SK-N-DZ (cell line): Measurements from ENCODE around the gene NRP2.
A peak's percentile ranks its signal among the peaks of the same experiment; 100 is the strongest.

Source experiments
- DNase-seq: peaks from one replicate; pipeline ENCODE4 v3.0.0-alpha.2; 2015; ENCODE audit warnings: low spot score

Gene NRP2

GRCh38 chr2:205730701-205731582 lies 48.6 kb downstream of the NRP2 start:
- no peak for DNase-seq

GRCh38 chr2:205731583-205731981 lies 49.3 kb downstream of the NRP2 start:
- no peak for DNase-seq

- DNase-seq = peak; percentile 72
Observed at GRCh38 chr2:205732314-205732713, 50.0 kb downstream of the NRP2 start.

GRCh38 chr2:205733082-205733481 lies 50.8 kb downstream of the NRP2 start:
- DNase-seq = peak; percentile 78

GRCh38 chr2:205733648-205734047 lies 51.3 kb downstream of the NRP2 start:
- DNase-seq = peak; percentile 71

- DNase-seq = peak; percentile 30
Observed at GRCh38 chr2:205734436-205735037, 52.2 kb downstream of the NRP2 start.

DNA sequence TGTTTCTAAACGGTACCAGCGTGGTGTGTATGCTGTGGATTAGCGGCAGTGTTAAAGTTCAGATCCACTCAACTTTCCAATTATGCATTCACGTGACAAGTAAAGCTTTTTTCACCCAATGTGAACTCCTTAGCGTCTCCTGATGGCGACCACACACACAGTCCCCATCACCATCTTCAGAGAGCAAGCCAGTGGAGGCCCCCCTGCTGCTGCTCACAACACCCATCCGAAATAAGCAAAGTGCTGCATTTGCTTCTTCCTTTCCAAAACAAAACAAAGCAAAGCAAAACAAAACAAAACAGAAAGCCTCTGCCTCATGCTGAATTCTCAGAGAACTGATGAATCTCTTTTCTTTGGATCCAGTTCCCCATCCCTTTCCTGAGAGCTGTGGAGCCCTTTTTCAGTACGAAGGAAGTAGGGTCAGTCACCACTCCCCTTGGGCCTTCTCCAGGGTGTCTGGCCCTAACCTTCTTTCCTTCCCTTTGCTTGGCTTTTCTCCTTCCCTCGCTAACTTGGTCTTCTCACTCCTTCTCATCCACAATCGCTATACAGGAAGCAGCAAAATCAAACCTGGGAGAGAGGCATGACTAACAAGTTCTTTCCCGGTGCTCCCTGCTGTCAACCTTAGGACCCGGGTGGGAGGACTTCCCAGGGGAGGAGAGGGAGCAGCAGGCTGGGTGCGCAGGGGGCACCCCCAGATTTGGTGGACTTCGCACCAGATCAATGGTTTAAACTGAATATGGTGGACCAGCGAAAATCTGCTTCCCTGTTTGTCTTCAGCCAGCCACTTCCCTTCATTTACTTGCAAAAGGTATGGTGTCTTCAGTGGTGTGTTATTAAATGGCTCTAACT lies 56.0 kb downstream of the NRP2 start:
- no peak for DNase-seq

DNA sequence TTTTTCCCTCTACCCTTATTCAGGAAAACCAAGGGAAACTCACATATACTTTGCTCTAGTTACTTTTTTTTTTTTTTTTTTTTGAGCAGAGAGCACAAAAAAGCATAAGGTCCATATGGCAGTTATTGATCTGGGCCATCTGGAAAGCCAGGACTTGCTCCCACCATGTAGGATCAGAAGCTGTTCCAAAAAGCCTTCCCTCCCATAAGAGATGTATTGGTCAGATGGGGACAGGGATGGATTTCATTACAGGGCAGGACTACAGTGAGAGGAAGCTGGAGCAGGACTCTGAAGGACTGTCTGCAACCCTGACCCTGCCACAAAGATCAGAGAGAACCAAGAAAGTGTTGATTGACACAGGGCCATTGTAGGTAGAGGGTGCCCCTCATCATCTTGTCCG lies 57.3 kb downstream of the NRP2 start:
- DNase-seq = no peak

GRCh38 chr2:205740381-205740780 lies 58.1 kb downstream of the NRP2 start:
- no peak for DNase-seq

- no peak for DNase-seq
Observed at GRCh38 chr2:205741256-205741978, 59.1 kb downstream of the NRP2 start.

GRCh38 chr2:205743137-205743536 lies 60.8 kb downstream of the NRP2 start:
- no peak for DNase-seq

DNA sequence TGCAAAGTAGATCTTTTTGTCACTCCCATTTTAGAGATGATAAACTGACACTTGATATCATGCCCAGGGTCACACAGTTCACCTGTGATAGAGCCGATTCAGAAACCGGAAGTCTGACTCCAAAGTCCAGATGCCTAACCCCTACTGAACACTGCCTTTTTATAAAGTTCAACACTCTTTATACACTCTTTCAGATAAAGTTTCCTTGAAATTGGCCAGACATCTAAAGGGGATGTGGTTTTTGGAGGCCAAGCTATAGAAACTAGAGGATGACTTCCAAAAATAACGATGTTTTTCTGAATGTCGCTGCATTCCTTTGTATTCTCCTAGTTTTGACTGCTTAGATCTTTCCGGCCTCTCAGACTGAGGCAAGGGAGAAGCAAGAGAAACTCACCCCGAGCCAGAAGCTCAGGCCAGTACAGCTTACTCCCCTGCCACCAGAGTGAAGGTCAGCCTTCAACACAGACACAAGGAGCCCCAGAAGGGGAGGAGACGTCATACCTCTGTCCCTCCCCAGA lies 61.8 kb downstream of the NRP2 start:
- DNase-seq = no peak

DNA sequence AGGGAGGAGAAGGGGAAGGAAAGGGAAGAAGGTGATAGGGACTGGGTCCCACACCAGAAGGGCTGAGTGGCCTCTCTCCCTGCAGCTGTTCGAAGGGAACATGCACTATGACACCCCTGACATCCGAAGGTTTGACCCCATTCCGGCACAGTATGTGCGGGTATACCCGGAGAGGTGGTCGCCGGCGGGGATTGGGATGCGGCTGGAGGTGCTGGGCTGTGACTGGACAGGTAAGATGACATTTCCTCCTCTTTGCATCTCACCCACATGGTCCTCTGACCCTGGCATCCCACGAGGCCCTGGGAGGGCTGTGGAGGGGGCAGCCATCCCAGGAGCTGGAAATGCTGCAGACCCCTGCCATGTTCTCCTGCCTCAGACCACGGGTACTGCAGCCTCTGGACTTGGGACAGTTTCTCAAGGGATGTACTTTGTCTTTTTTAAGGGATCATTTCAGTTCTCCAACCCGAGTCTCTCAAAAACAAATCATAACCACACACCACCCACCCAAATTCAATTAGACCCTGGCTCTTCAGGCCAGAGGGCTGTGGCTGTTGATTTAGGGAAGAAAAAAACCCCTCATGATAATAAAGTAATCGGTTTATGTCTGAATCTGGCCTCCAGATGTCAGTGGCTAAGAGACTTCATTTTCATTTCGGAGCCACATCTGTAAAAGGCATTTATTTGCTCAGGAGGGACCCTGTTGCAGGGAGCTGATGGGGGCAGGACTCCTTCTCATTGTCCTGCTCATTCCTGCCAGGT lies 63.5 kb downstream of the NRP2 start:
- DNase-seq = peak; percentile 57

GRCh38 chr2:205746420-205746785 lies 64.1 kb downstream of the NRP2 start:
- no peak for DNase-seq

GRCh38 chr2:205747829-205748386 lies 65.6 kb downstream of the NRP2 start:
- DNase-seq = peak; percentile 29

- no peak for DNase-seq
Observed at GRCh38 chr2:205748639-205749038, 66.3 kb downstream of the NRP2 start.

GRCh38 chr2:205749078-205749477 lies 66.8 kb downstream of the NRP2 start:
- DNase-seq = no peak

DNA sequence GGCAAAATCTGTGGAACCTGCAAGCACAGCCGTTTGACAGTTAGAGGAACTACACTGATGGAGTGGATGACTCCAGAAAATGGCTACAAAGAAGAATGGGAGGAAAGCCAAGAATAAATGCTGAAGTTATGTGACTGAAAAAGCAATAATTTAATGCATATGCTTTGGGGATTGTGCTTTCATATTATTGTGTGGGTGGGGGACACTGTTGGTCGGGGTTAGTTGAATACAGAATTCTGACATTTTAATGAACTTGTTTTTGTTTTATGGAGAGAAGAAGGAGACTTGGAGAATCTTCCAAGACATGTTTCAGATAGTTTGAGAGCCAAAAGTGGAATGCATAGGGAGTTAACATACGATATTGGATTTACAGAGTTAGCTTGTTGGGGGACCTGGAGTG lies 68.5 kb downstream of the NRP2 start:
- no peak for DNase-seq

DNA sequence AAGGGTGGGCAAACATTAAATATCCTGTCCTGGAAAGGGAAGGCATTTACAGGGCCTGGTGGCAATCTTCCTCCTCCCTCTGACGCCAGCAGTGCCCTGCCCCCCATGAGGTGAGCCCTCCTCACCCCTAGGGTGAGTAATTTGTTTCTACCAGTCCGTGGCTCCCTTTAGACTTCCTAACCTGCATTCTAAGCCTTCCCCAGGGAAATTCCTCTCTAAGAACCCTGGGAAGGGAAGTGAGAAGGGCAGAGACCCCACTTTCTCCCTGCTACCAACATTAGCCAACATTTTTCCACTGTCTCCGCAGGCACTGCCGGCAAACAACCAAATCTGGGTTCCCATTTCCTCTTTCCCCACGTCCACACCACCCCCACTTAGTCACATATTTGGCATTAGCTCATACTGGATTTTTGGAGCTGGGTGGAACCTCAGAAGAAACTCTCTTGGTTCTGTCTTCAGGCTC lies 69.3 kb downstream of the NRP2 start:
- no peak for DNase-seq

DNA sequence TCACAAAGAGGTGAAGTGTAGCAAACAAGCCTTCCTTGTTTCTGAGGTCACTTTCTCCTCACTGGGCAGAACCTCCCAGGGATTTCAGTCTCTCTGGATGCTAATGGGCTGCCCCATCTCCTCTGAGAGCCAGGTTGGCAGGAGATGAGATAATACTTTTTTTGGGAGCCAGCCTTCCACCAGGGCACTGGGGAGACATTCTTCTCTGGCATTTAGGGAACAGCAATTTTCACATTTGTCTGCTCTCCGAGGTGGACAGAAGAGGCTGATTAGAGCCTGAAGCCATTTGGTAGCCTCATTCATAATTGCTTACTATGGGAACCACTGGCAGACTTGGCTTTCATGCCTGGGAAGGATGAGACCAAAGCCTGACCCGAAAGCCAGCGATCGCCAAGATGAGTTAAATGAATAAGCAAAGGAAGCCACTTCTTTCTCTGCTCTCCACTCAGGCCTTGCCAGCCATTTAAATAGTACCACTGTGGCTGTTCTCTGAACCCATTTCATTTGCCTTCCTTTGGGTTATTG lies 70.1 kb downstream of the NRP2 start:
- DNase-seq = no peak
